ENCODE results near the gene STAT6. TPM values are rescaled to one million over a fixed set of nuclear protein-coding genes. Genes with fewer than 3 reads are reported as not detected.
A peak's percentile ranks its signal among the peaks of the same experiment; 100 is the strongest.

STAT6 gene
- total RNA-seq, 1 donor, result 81.6 TPM

DNA sequence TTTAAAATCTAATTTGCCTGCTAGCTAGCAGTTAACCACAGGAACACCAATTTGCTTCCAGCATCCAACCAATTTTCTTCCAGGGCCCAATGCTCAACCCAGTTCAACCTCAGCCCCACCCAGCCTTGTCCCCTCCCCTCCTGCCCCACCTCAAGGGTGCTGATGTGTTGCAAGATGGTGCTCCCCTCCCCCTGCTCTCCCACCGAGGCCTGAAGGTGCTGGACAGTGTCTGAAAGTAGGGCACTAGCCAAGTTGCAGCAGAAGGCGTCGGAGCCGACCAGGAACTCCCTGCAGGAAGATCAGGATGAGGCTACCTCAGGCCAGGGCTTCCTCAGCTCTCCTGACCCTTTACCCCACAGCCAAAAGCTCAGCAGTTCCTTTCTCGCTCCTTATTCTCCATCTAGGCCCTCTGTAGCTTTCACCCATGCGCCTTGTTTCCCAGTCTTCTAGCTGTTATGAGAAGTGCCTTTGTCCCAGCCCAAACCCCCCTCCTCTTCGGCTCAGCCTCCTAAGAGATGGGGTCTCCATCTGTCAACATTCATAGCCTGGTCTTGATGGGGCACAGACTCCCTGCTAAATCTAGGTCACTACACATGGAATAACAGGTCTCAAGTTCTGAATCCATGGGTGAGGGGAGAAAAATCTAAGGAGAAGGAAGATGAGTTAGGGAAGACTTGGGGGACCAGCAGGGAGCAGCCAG, 3.6 kb downstream of the STAT6 start:
- peak; percentile 55 for DNase-seq (ENCODE audit: low read depth)
- TF ChIP-seq, protein P1, sequence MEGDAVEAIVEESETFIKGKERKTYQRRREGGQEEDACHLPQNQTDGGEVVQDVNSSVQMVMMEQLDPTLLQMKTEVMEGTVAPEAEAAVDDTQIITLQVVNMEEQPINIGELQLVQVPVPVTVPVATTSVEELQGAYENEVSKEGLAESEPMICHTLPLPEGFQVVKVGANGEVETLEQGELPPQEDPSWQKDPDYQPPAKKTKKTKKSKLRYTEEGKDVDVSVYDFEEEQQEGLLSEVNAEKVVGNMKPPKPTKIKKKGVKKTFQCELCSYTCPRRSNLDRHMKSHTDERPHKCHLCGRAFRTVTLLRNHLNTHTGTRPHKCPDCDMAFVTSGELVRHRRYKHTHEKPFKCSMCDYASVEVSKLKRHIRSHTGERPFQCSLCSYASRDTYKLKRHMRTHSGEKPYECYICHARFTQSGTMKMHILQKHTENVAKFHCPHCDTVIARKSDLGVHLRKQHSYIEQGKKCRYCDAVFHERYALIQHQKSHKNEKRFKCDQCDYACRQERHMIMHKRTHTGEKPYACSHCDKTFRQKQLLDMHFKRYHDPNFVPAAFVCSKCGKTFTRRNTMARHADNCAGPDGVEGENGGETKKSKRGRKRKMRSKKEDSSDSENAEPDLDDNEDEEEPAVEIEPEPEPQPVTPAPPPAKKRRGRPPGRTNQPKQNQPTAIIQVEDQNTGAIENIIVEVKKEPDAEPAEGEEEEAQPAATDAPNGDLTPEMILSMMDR (IDR thresholded peaks at IDR 0.05; ENCODE audit: insufficient read depth, low read depth, low read length), result no peak
- no peak overlapping the region for H3K4me3 ChIP-seq (ENCODE audit: low read depth, low read length)

DNA sequence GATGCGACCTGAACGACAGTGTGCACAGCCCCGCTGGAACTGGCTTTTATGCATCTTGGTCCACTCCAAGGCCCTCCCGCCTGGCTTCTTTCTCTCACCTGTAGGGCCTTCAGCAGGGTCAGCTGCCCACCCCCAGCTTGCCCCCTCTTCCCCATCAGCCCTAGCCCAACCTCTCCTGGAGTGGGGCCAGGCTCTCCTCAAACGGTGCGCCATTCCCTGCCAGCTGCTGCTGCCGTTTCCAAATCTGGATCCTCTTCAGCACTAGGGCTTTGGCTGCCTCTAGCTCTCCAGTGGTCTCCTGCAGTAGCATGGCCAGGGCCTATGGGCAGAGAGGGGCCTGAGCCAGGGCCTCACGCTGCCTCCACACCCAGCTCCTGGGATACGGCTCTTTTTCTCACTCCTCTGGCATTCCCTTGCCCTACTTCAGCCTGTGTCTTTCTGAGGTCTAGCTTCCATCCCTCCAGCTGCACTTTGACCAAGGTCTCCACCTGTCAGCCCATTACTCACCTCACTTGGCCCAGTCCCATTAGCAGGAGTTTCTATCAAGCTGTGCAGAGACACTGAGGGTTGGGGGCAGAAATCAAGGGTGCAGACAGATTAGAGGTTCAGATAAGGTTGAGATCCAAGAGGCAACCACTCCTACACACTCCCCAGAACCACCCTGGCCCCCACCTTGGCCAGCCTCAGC, 5.0 kb downstream of the STAT6 start:
- no peak overlapping the region for H3K4me3 ChIP-seq (ENCODE audit: low read depth, low read length)
- DNase-seq (ENCODE audit: low read depth), result no peak
- TF ChIP-seq, protein P1 (IDR thresholded peaks at IDR 0.05; ENCODE audit: insufficient read depth, low read depth, low read length), result no peak

DNA sequence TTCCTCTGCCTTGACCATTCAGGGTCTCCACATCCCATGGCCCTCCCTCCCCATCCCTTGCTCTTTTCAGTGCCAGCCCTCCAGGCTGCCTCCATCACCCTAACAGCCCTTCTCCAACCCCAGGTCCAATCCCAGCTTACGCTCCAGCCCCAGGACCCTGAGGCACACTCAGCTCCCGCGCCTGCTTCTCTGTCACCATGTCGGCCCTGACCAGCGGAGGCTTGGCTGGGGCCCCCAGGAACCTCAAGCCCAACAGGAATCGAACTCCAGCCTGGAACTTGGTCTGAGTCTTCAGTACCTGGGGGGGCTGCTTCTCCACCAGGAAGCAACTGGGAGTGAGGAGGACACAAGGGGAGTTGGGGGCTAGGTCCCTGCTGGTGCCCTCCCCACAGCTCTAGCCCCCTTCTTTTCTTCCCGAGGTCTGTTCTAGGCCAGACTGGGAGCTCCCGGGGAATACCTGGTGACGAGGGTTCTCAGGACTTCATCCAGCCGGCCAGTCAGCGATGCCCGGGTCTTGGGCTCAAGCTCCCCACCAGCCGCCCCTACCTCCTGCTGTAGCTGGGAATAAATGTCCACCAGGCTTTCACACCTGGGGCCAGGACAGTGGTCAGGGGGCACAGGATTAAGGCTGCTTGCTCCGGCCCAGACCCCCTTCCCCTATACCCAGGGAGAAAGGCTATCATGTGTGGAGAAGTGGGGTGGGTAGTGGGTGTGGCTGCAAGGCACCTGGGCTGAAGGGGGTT, 6.0 kb downstream of the STAT6 start:
- no peak for DNase-seq (ENCODE audit: low read depth)
- TF ChIP-seq, protein P1 (IDR thresholded peaks at IDR 0.05; ENCODE audit: insufficient read depth, low read depth, low read length), result no peak
- no peak overlapping the region for H3K4me3 ChIP-seq (ENCODE audit: low read depth, low read length)

DNA sequence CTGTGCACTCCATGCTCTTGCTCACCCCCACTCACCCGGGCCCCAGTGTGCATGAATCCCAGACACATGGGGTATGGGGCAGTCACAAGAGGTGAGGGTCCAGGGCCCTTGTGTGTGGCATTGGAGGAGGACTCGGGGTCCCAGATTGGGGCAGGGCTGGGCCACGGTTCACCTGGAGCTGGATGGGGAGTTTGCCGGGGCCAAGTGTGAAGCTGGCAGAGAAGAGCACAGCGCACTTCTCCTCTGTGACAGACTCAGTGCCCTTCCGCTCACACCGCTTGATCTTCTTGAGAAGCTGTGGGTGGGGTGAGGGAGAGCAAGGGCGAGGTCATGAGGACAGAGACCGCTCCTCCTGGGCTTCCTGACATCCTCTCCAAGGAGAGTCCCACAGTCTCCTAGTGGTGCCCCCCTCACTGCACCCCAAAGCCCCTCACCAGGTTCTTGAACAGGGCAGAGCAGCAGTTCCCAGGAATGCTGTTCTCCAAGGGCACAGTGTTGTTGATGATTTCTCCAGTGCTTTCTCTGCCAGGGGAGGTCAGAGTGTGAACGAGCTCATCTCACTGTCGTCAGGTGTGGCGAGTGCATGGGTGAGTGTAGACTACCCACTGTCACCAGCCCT, 6.8 kb downstream of the STAT6 start:
- DNase-seq (ENCODE audit: low read depth), result no peak
- TF ChIP-seq, protein P1 (IDR thresholded peaks at IDR 0.05; ENCODE audit: insufficient read depth, low read depth, low read length), result no peak
- no peak overlapping the region for H3K4me3 ChIP-seq (ENCODE audit: low read depth, low read length)

DNA sequence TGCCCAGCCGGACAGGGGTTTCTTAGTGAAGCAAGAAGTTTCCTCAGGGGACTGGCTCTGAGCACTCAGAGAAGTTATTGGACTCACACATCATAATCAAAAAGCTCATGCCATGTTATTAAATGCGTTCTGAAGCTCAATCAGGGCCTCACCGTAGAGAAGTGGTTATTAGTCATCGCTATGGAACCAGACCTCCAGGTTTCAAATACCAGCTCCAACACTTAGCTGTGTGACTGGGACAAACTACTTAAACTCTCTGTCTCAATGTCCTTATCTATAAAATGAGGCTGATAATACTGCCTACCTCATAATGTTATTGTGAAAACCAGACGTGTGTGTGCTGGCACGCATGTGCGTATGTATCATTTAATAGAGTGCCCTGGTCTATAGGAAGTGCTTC, 7.3 kb downstream of the STAT6 start:
- no peak overlapping the region for H3K4me3 ChIP-seq (ENCODE audit: low read depth, low read length)
- no peak for DNase-seq (ENCODE audit: low read depth)
- TF ChIP-seq, protein P1 (IDR thresholded peaks at IDR 0.05; ENCODE audit: insufficient read depth, low read depth, low read length), result no peak

DNA sequence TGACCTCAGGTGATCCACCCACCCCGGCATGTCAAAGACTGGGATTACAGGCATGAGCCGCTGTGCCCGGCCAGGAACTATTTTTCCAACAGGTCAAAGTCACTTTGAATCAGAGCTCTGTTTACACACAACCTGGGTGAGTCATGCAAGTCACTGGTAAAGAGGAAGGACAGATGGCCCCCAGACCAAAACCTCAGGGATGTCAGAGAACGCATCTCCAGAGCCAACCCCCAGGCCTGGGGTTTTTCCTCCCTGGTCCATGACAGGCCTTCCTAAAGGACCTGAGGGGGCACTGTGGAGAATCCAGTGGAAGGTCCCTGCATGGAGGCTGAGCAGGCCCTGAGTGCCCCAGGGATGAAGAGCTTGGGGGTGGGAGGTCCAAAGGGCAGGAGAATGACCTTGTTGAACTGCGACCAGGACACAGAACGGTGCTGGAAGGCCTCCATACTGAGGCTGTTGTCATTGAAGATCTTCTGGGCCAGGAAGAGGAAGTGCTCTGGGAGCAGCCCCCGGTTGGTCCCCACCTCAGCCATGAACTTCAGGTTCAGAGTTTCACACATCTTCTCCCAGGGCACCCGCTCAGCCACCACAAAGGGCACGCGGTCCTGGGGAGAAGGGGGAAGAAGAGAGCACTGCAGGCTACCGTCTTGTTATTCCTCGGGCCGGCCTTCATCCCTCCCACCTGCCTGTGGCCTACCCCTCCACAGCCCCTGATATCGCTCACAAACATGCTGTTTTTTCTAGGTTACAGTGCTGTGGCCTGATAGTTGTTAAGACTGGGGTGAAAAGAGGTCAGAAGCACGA, 9.1 kb downstream of the STAT6 start:
- no peak overlapping the region for H3K4me3 ChIP-seq (ENCODE audit: low read depth, low read length)
- TF ChIP-seq, protein P1 (IDR thresholded peaks at IDR 0.05; ENCODE audit: insufficient read depth, low read depth, low read length), result no peak
- peak; percentile 60 for DNase-seq (ENCODE audit: low read depth)
